ENCODE results near the gene RAI14.
"Not testable (repeated sequence)": the region's sequence is repeated elsewhere in the genome, so short reads cannot be mapped to it uniquely, and the experiment has no call there.

Gene RAI14

DNA sequence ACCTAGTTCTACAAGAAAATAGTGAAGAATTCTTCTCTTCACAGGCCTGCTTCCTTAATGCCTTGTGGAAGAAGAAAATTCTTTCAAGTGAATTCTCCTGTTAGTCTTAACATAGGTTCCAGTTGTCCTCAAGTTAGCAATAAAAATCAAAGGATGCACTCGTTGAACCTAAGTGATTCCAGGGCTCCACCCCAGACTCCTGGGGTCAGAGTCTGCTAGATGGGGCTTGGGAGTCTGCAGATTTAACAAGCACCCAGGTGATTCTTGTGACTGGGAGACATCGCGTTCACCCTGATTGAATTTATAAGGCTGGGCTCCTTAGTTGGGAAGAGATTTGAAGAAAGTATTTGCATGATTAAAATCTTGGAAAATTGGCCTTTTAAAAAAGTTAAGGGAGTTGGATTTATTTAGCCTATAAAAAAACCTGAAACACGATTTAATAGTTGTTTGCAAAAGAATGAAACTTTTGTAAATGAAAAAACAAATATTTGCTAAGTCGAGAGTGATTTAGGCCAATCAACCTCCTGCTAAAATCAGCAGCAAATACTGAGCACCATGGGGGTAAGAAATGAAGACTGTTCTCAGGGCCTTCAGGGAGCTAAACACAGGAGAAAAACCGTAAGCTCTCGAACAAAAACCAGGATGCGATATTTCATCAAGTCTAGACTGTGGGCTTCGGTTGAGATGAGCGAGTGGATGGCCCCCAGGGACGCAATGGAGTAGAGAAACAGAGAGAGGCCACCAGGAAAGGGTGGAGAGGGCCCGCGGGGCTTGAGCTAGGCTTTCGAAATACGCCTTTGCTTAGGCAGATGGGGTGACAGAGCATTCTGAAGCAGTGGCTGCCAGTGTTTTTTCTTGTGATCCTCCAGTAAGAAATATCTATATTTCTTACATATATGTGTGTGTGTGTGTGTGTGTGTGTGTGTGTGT, 95.9 kb downstream of the RAI14 start:
- no peaks in the 10 kb centered on the region for H3F3A ChIP-seq (ENCODE audit: insufficient read depth, low read length)
- H3K9me3 ChIP-seq (replicated peaks; ENCODE audit: insufficient read depth, low read length): no peaks in the 10 kb centered on the region
- H3K9ac ChIP-seq (ENCODE audit: low read length): no peak overlapping the region
- H3K79me2 ChIP-seq (ENCODE audit: low read length): no peaks in the 10 kb centered on the region
- H3K27ac ChIP-seq (ENCODE audit: low read length): no peak overlapping the region
- H3K4me3 ChIP-seq (ENCODE audit: low read length): no peak overlapping the region
- H2AFZ ChIP-seq (ENCODE audit: low read length): no peak overlapping the region
- DNase-seq: no peak
- TF ChIP-seq EZH2phosphoT487 (IDR thresholded peaks at IDR 0.05; ENCODE audit: low read length) (no peak), EZH2 (optimal IDR thresholded peaks at IDR 0.05; ENCODE audit: low read depth, low read length) (no peak)
- TF ChIP-seq, protein P1, sequence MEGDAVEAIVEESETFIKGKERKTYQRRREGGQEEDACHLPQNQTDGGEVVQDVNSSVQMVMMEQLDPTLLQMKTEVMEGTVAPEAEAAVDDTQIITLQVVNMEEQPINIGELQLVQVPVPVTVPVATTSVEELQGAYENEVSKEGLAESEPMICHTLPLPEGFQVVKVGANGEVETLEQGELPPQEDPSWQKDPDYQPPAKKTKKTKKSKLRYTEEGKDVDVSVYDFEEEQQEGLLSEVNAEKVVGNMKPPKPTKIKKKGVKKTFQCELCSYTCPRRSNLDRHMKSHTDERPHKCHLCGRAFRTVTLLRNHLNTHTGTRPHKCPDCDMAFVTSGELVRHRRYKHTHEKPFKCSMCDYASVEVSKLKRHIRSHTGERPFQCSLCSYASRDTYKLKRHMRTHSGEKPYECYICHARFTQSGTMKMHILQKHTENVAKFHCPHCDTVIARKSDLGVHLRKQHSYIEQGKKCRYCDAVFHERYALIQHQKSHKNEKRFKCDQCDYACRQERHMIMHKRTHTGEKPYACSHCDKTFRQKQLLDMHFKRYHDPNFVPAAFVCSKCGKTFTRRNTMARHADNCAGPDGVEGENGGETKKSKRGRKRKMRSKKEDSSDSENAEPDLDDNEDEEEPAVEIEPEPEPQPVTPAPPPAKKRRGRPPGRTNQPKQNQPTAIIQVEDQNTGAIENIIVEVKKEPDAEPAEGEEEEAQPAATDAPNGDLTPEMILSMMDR (IDR thresholded peaks at IDR 0.05; ENCODE audit: low read length): no peak
- no peaks in the 10 kb centered on the region for H3K9me2 ChIP-seq (replicated peaks; ENCODE audit: insufficient read depth, low read length)
- no peaks in the 10 kb centered on the region for H4K20me1 ChIP-seq (ENCODE audit: insufficient read depth, low read length)
- H3K4me2 ChIP-seq (ENCODE audit: low read depth, low read length): no peak overlapping the region
- no peaks in the 10 kb centered on the region for H3K4me1 ChIP-seq (ENCODE audit: low read length)
- no peaks in the 10 kb centered on the region for H3K36me3 ChIP-seq (replicated peaks; ENCODE audit: insufficient read depth, low read length)
- H3K27me3 ChIP-seq (replicated peaks; ENCODE audit: insufficient read depth, low read length): no peaks in the 10 kb centered on the region

DNA sequence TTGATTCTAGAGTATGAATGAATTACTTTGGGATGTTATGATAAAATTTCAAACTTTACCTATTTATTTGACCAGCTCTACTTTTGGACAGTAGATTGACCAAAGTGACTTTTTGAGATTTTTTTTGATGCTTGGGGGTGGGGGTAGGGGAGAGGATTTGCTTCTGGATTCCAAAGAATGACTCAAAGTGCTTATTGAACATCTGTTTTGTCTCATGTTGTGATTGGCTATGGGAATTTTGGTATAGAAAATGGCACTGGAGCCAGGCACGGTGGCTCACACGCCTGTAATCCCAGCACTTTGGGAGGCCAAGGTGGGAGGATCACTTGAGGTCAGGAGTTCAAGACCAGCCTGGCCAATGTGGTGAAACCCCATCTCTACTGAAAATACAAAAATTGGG, 97.1 kb downstream of the RAI14 start:
- not testable (repeated sequence) for H3F3A ChIP-seq (ENCODE audit: insufficient read depth, low read length)

DNA sequence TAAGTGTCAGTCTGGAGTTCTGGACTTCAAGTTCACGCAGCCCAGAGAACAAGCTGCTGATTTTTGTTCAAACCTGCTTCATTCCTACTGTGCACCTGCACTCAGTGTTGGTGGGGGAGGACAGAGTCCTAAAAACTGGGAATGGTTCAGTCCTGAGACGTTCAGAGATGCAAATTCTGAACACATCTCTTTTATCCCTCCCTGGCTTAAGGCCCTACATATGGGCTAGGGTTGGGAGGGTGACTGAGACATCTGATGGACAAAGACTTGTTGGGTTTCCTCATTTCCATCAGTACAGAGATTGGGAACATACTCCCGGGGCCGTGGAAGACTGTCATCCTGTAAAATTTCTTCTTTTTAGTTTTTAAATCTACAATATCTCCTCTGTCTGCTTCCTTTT, 99.8 kb downstream of the RAI14 start:
- Histone ChIP-seq H4K20me1 (ENCODE audit: insufficient read depth, low read length) (no peaks in the 10 kb centered on the region), H3K36me3 (replicated peaks; ENCODE audit: insufficient read depth, low read length) (no peaks in the 10 kb centered on the region), H3K9me2 (replicated peaks; ENCODE audit: insufficient read depth, low read length) (no peaks in the 10 kb centered on the region), H2AFZ (ENCODE audit: low read length) (no peak overlapping the region), H3K27ac (ENCODE audit: low read length) (no peak overlapping the region), H3K4me3 (ENCODE audit: low read length) (no peak overlapping the region), H3K4me1 (ENCODE audit: low read length) (no peaks in the 10 kb centered on the region), H3K9me3 (replicated peaks; ENCODE audit: insufficient read depth, low read length) (no peaks in the 10 kb centered on the region), H3K79me2 (ENCODE audit: low read length) (no peaks in the 10 kb centered on the region), H3K9ac (ENCODE audit: low read length) (no peak overlapping the region), H3K4me2 (ENCODE audit: low read depth, low read length) (no peak overlapping the region), H3K27me3 (replicated peaks; ENCODE audit: insufficient read depth, low read length) (no peaks in the 10 kb centered on the region), H3F3A (ENCODE audit: insufficient read depth, low read length) (no peaks in the 10 kb centered on the region)
- DNase-seq: no peak
- TF ChIP-seq, protein P1 (IDR thresholded peaks at IDR 0.05; ENCODE audit: low read length): no peak
- TF ChIP-seq EZH2 (optimal IDR thresholded peaks at IDR 0.05; ENCODE audit: low read depth, low read length) (no peak), EZH2phosphoT487 (IDR thresholded peaks at IDR 0.05; ENCODE audit: low read length) (no peak)

More for the DNA sequence above, 97.1 kb downstream of the RAI14 start:
- not testable (repeated sequence) for H3K4me3 ChIP-seq (ENCODE audit: low read length); H3K9me3 ChIP-seq (replicated peaks; ENCODE audit: insufficient read depth, low read length); H3K79me2 ChIP-seq (ENCODE audit: low read length); H3K4me2 ChIP-seq (ENCODE audit: low read depth, low read length); H3K27me3 ChIP-seq (replicated peaks; ENCODE audit: insufficient read depth, low read length); H3K27ac ChIP-seq (ENCODE audit: low read length); H3K36me3 ChIP-seq (replicated peaks; ENCODE audit: insufficient read depth, low read length); H2AFZ ChIP-seq (ENCODE audit: low read length); H3K9ac ChIP-seq (ENCODE audit: low read length); DNase-seq; H3K9me2 ChIP-seq (replicated peaks; ENCODE audit: insufficient read depth, low read length); H3K4me1 ChIP-seq (ENCODE audit: low read length); H4K20me1 ChIP-seq (ENCODE audit: insufficient read depth, low read length)

Data from MM.1S (cell line).